A549 (cell line): Measurements from ENCODE around the gene FAXDC2. TPM values are rescaled to one million over a fixed set of nuclear protein-coding genes. Genes with fewer than 3 reads are reported as not detected.

Experiments used
- ATAC-seq, 2 experiments: fragments of 200-7000 bp in 1 of 2; fragments of >200 bp in 1 of 2; cut with Nextera tagmentation in 1 of 2; cut with Tn5 transposase in 1 of 2; 3 replicates each; pipeline versions ENCODE4 v1.8.0 to v1.9.1; 2018 to 2020; ENCODE audit warnings: mild to moderate bottlenecking in 1 of 2, moderate library complexity in 1 of 2
- CTCF ChIA-PET: fragments of 300-600 bp; sonication (Branson Sonifier 250); formaldehyde crosslinking; extraction: SDS; loops from one replicate; lab custom pipeline; 2021; ENCODE audit warnings: antibody characterized with exemption, inconsistent platforms; lab: Yijun Ruan, JAX
- POLR2A ChIA-PET: fragments of 350-600 bp; formaldehyde crosslinking; extraction: SDS; loops from one replicate; lab custom pipeline; 2021; ENCODE audit warnings: antibody characterized with exemption, inconsistent platforms; lab: Yijun Ruan, JAX
- DNase-seq, 2 experiments: peaks; one replicate each; pipeline versions ENCODE4 v3.0.0 to v3.0.0-alpha.2; 2011 to 2016; ENCODE audit warnings: low read depth in 1 of 2, low spot score in 1 of 2
- FAIRE-seq: peaks from 2 replicates; lab custom pipeline; 2011; peaks lifted over from hg19 to GRCh38; lab: Jason Lieb, UNC
- H3K27ac ChIP-seq, 2 experiments: fragments of >200 bp; sonication (Bioruptor Twin); formaldehyde crosslinking; 3 replicates each; pipeline ENCODE4 v1.5.1; 2016 to 2017
- H3K4me1 ChIP-seq: fragments of >200 bp; sonication (Bioruptor Twin); formaldehyde crosslinking; 3 replicates; pipeline ENCODE4 v1.6.1; 2016
- H3K4me2 ChIP-seq: fragments of >200 bp; sonication (Bioruptor Twin); formaldehyde crosslinking; 3 replicates; pipeline ENCODE4 v1.6.1; 2016
- H3K4me3 ChIP-seq: fragments of >200 bp; sonication (Bioruptor Twin); formaldehyde crosslinking; 3 replicates; pipeline ENCODE4 v1.5.1; 2016
- H3K9me3 ChIP-seq: fragments of >200 bp; sonication (Bioruptor Twin); formaldehyde crosslinking; 3 replicates; pipeline ENCODE4 v1.6.1; 2016
- ATOH8 ChIP-seq: fragments of 250-450 bp; sonication (Bioruptor Pico); IDR thresholded peaks from 2 replicates; pipeline ENCODE4 v1.5.0; 2020; ENCODE audit warnings: low read depth, mild to moderate bottlenecking, moderate library complexity
- CEBPB ChIP-seq, 2 experiments: fragments of >200 bp in 1 of 2; sonication (Bioruptor Twin) in 1 of 2; formaldehyde crosslinking in 1 of 2; IDR thresholded peaks; 2 replicates each; pipeline ENCODE4 v1.6.1; 2012 to 2016
- CHD2 ChIP-seq: fragments of 150-350 bp; IDR thresholded peaks from 2 replicates; pipeline ENCODE4 v1.6.1; 2014; ENCODE audit warnings: low read length; ENCODE audit not compliant: partially characterized antibody
- E2F6 ChIP-seq: IDR thresholded peaks from 2 replicates; pipeline ENCODE4 v1.6.1; 2012; ENCODE audit warnings: low read depth, borderline replicate concordance
- ELK1 ChIP-seq: fragments of 150-350 bp; IDR thresholded peaks from 2 replicates; pipeline ENCODE4 v1.6.1; 2014; ENCODE audit warnings: low read depth, mild to moderate bottlenecking, low read length
- FOSL2 ChIP-seq, 2 experiments: fragments of 450-650 bp in 1 of 2; fragments of >200 bp in 1 of 2; sonication (Bioruptor Twin) in 1 of 2; formaldehyde crosslinking; IDR thresholded peaks; 2 replicates each; pipeline versions ENCODE4 v1.5.0 to v1.6.1; 2016 to 2020; ENCODE audit warnings: mild to moderate bottlenecking in 1 of 2, moderate library complexity in 1 of 2
- GATA3 ChIP-seq: IDR thresholded peaks from 2 replicates; pipeline ENCODE4 v1.6.1; 2012; ENCODE audit warnings: borderline replicate concordance
- HEYL ChIP-seq: fragments of 250-450 bp; sonication (Bioruptor Pico); IDR thresholded peaks from 2 replicates; pipeline ENCODE4 v1.8.0; 2021; ENCODE audit warnings: mild to moderate bottlenecking, moderate library complexity
- HMGXB4 ChIP-seq: fragments of 250-450 bp; sonication (Bioruptor Pico); IDR thresholded peaks from 2 replicates; pipeline ENCODE4 v1.5.0; 2021; ENCODE audit warnings: mild to moderate bottlenecking, moderate library complexity, borderline replicate concordance
- NFE2L2 ChIP-seq: fragments of 150-350 bp; conservative IDR thresholded peaks from 2 replicates; pipeline ENCODE4 v1.6.1; 2014; ENCODE audit warnings: low read length
- NR3C1 ChIP-seq: fragments of >200 bp; sonication (Bioruptor Twin); formaldehyde crosslinking; IDR thresholded peaks from 3 replicates; pipeline ENCODE4 v1.6.1; 2017
- PHF8 ChIP-seq: fragments of 200-600 bp; sonication (generic); IDR thresholded peaks from 2 replicates; pipeline ENCODE4 v1.6.1; 2016; ENCODE audit warnings: low read depth, mild to moderate bottlenecking, antibody characterized with exemption, moderate library complexity, borderline replicate concordance
- POLR2A ChIP-seq: IDR thresholded peaks from 2 replicates; pipeline ENCODE4 v1.6.1; 2012; ENCODE audit warnings: mild to moderate bottlenecking, low read length
- POLR2AphosphoS2 ChIP-seq: conservative IDR thresholded peaks from 2 replicates; pipeline ENCODE4 v1.6.1; 2012; ENCODE audit warnings: low read length, improper control_type of control experiment, inconsistent platforms
- RARB ChIP-seq: fragments of 250-450 bp; sonication (Bioruptor Pico); IDR thresholded peaks from 2 replicates; pipeline ENCODE4 v1.8.0; 2021; ENCODE audit warnings: mild to moderate bottlenecking, moderate library complexity
- RCOR1 ChIP-seq: fragments of 150-350 bp; IDR thresholded peaks from 2 replicates; pipeline ENCODE4 v1.6.1; 2014; ENCODE audit warnings: antibody characterized with exemption, low read length, low read depth
- SMC3 ChIP-seq: fragments of >200 bp; sonication (Bioruptor Twin); formaldehyde crosslinking; IDR thresholded peaks from 3 replicates; pipeline ENCODE4 v1.6.1; 2018; ENCODE audit warnings: inconsistent platforms
- ZNF302 ChIP-seq: fragments of 250-450 bp; sonication (Bioruptor Pico); IDR thresholded peaks from 2 replicates; pipeline ENCODE4 v1.9.0; 2021; ENCODE audit warnings: inconsistent platforms, mild to moderate bottlenecking, moderate library complexity
- ZSCAN20 ChIP-seq: fragments of 250-450 bp; sonication (Bioruptor Pico); IDR thresholded peaks from 2 replicates; pipeline ENCODE4 v1.8.0; 2022; ENCODE audit warnings: mild to moderate bottlenecking, moderate library complexity
- WGBS: methylation state at CpG from one replicate; pipeline ENCODE4 v1.1.6; 2017; ENCODE audit errors: missing lambda C conversion rate; 5-methylcytosine and 5-hydroxymethylcytosine counted together
- polyA plus RNA-seq, 4 experiments: library from polyadenylated mRNA; depleted of rRNA in 3 of 4; stranded (reverse); fragments of >200 nt; fragmentation: RNase III in 1 of 4; extraction: RNeasy Plus Mini Kit Qiagen cat#74134 plus additional on column Dnase treatment in 1 of 4; gene quantifications; 2 replicates in 3 of 4; 3 replicates in 1 of 4; pipeline ENCODE4 v1.2.3, GENCODE V29; 2011 to 2017
- TF ChIP-seq, protein P1 (sequence below): IDR thresholded peaks from 2 replicates; pipeline ENCODE4 v1.6.1; 2012
- TF ChIP-seq, protein P2 (sequence below): fragments of >200 bp; sonication (Bioruptor Twin); formaldehyde crosslinking; IDR thresholded peaks from 2 replicates; pipeline ENCODE4 v1.6.1; 2016
- TF ChIP-seq, protein P3 (sequence below): fragments of >200 bp; sonication (Bioruptor Twin); formaldehyde crosslinking; IDR thresholded peaks from 3 replicates; pipeline ENCODE4 v1.5.1; 2016

The FAXDC2 gene
- polyA plus RNA-seq, 2 of the 4 experiments (the other 2 are of a cell fraction), result 0.14 to 0.94 TPM

GRCh38 chr5:154819546-154819945, 30.9 kb downstream of the FAXDC2 start:
- TF ChIP-seq ZNF302 (CRISPR knock-in tag), result no peak
- no peak for TF ChIP-seq POLR2AphosphoS2
- no peak for TF ChIP-seq CEBPB (IDR thresholded peaks at IDR 0.05)
- no peak for TF ChIP-seq ZSCAN20 (CRISPR knock-in tag)
- no peak for TF ChIP-seq NFE2L2
- no peak for TF ChIP-seq ELK1
- TF ChIP-seq POLR2A, result no peak
- TF ChIP-seq RCOR1, result no peak
- no peak for TF ChIP-seq CHD2
- no peak for TF ChIP-seq FOSL2 (IDR thresholded peaks at IDR 0.05)
- TF ChIP-seq FOSL2 (CRISPR knock-in tag; IDR thresholded peaks at IDR 0.05), result no peak
- TF ChIP-seq, protein P1, sequence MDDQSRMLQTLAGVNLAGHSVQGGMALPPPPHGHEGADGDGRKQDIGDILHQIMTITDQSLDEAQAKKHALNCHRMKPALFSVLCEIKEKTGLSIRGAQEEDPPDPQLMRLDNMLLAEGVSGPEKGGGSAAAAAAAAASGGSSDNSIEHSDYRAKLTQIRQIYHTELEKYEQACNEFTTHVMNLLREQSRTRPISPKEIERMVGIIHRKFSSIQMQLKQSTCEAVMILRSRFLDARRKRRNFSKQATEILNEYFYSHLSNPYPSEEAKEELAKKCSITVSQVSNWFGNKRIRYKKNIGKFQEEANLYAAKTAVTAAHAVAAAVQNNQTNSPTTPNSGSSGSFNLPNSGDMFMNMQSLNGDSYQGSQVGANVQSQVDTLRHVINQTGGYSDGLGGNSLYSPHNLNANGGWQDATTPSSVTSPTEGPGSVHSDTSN, result no peak
- TF ChIP-seq PHF8, result no peak
- no peak for TF ChIP-seq ATOH8 (CRISPR knock-in tag)
- TF ChIP-seq HMGXB4 (CRISPR knock-in tag), result no peak
- TF ChIP-seq HEYL, result no peak
- no peak for TF ChIP-seq NR3C1
- TF ChIP-seq SMC3, result no peak
- no peak for TF ChIP-seq E2F6
- H3K4me2 ChIP-seq, result no peak overlapping the region
- peaks cover 8% of the 10 kb centered on the region; the same call in 1 of the 3 replicates for H3K4me1 ChIP-seq
- ChIA-PET CTCF (interaction anchor here (1.0 to 1.8 kb wide), 2 partner anchors 38 to 169 kb away, joined by 3 to 7 read pairs; no protein-coding TSS in a partner anchor), POLR2A (no interaction called here)
- WGBS, result 88% methylated on average over 7 of the region's 7 CpGs
- ATAC-seq, result no peak
- no peak for FAIRE-seq
- no peak overlapping the region for H3K4me3 ChIP-seq
- no peaks in the 10 kb centered on the region for H3K9me3 ChIP-seq
- H3K27ac ChIP-seq, result no peak overlapping the region
- no peak for DNase-seq

- DNase-seq, result no peak
- ChIA-PET POLR2A (no interaction called here), CTCF (interaction anchor here (1.8 kb wide), 1 partner anchor 168 kb away, joined by 7 read pairs; no protein-coding TSS in a partner anchor)
- WGBS, result 91% methylated on average over 2 of the region's 2 CpGs
- no peak for ATAC-seq
- FAIRE-seq, result no peak
- Histone ChIP-seq H3K4me1 (peaks cover 8% of the 10 kb centered on the region; the same call in 1 of the 3 replicates), H3K4me2 (no peak overlapping the region), H3K27ac (no peak overlapping the region), H3K4me3 (no peak overlapping the region), H3K9me3 (no peaks in the 10 kb centered on the region)
- TF ChIP-seq, protein P1, result no peak
- TF ChIP-seq GATA3 (no peak), RARB (CRISPR knock-in tag) (no peak)
- TF ChIP-seq, protein P2, sequence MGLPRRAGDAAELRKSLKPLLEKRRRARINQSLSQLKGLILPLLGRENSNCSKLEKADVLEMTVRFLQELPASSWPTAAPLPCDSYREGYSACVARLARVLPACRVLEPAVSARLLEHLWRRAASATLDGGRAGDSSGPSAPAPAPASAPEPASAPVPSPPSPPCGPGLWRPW, result no peak
- TF ChIP-seq, protein P3, sequence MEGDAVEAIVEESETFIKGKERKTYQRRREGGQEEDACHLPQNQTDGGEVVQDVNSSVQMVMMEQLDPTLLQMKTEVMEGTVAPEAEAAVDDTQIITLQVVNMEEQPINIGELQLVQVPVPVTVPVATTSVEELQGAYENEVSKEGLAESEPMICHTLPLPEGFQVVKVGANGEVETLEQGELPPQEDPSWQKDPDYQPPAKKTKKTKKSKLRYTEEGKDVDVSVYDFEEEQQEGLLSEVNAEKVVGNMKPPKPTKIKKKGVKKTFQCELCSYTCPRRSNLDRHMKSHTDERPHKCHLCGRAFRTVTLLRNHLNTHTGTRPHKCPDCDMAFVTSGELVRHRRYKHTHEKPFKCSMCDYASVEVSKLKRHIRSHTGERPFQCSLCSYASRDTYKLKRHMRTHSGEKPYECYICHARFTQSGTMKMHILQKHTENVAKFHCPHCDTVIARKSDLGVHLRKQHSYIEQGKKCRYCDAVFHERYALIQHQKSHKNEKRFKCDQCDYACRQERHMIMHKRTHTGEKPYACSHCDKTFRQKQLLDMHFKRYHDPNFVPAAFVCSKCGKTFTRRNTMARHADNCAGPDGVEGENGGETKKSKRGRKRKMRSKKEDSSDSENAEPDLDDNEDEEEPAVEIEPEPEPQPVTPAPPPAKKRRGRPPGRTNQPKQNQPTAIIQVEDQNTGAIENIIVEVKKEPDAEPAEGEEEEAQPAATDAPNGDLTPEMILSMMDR, result no peak
Measured at GRCh38 chr5:154818471-154819116, 31.8 kb downstream of the FAXDC2 start.
